ENCODE measurements around the gene HIPK2.

GRCh38 chr7:139726485-139726869 is 51.3 kb downstream of the HIPK2 start:
- no peak for TF ChIP-seq GATA2 (IDR thresholded peaks at IDR 0.05; ENCODE audit: low read depth, low read length)
- TF ChIP-seq GATA3 (IDR thresholded peaks at IDR 0.05; ENCODE audit: low read depth, low read length), result no peak
